Endothelial cell of umbilical vein (primary cell): Measurements from ENCODE around the gene YEATS4. TPM values are rescaled to one million over a fixed set of nuclear protein-coding genes. Genes with fewer than 3 reads are reported as not detected.

ENCODE experiments used
- BruUV-seq: library from RNA; stranded (reverse); fragments of 400-500 nt; replicated peaks from 2 replicates; lab custom pipeline; 2021; lab: Mats Ljungman, UMichigan
- CTCF ChIA-PET: fragments of 300-600, 350-600 bp; sonication (Branson Sonifier 250); formaldehyde crosslinking; loops from one replicate; lab custom pipeline; 2021; ENCODE audit warnings: antibody characterized with exemption, inconsistent platforms; lab: Charles Lee
- POLR2A ChIA-PET: fragments of 300-600, 350-600 bp; sonication (Branson Sonifier 250); formaldehyde crosslinking; loops from one replicate; lab custom pipeline; 2021; ENCODE audit warnings: antibody characterized with exemption, inconsistent platforms; lab: Charles Lee
- DNase-seq: peaks from one replicate; pipeline ENCODE4 v3.0.0-alpha.2; 2011; ENCODE audit warnings: low read depth, low spot score
- FAIRE-seq: peaks from 2 replicates; lab custom pipeline; 2011; peaks lifted over from hg19 to GRCh38; lab: Jason Lieb, UNC
- H2AFZ ChIP-seq: 2 replicates; pipeline ENCODE4 v1.6.0; 2012; ENCODE audit warnings: low read depth, low read length, control low read depth, inconsistent platforms
- H3K27ac ChIP-seq: 2 replicates; pipeline ENCODE4 v1.5.1; 2011; ENCODE audit warnings: low read depth, mild to moderate bottlenecking, control low read depth, low read length, moderate library complexity; ENCODE audit not compliant: insufficient read depth
- H3K27me3 ChIP-seq, 2 experiments: 2 replicates each; pipeline versions ENCODE4 v1.6.0 to v1.6.1; 2011; ENCODE audit warnings: low read length in 2 of 2, mixed read lengths in 1 of 2; ENCODE audit not compliant: control insufficient read depth in 2 of 2, insufficient read depth in 2 of 2
- H3K36me3 ChIP-seq, 2 experiments: 2 replicates in 1 of 2; 3 replicates in 1 of 2; pipeline ENCODE4 v1.5.1; 2011; ENCODE audit warnings: low read length in 2 of 2, mild to moderate bottlenecking in 1 of 2, moderate library complexity in 1 of 2; ENCODE audit not compliant: control insufficient read depth in 2 of 2, insufficient read depth in 2 of 2; ENCODE audit errors: extremely low read depth in 1 of 2
- H3K4me1 ChIP-seq: 3 replicates; pipeline ENCODE4 v1.5.1; 2011; ENCODE audit warnings: mild to moderate bottlenecking, low read length; ENCODE audit not compliant: control insufficient read depth, insufficient read depth; ENCODE audit errors: extremely low read depth
- H3K4me2 ChIP-seq: 2 replicates; pipeline ENCODE4 v1.6.1; 2011; ENCODE audit warnings: low read length, control low read depth, mixed read lengths; ENCODE audit not compliant: insufficient read depth
- H3K4me3 ChIP-seq, 3 experiments: fragments of 200-600 bp in 1 of 3; sonication (generic), shearing (Covaris generic) in 1 of 3; replicated peaks in 1 of 3; 2 replicates each; pipeline ENCODE4 v1.5.1; 2011 to 2016; ENCODE audit warnings: control low read depth in 3 of 3, low read length in 3 of 3, mild to moderate bottlenecking in 2 of 3, inconsistent platforms in 1 of 3, low read depth in 1 of 3, moderate library complexity in 1 of 3; ENCODE audit not compliant: insufficient read depth in 1 of 3
- H3K79me2 ChIP-seq: 2 replicates; pipeline ENCODE4 v1.6.0; 2012; ENCODE audit warnings: low read length, inconsistent platforms; ENCODE audit not compliant: control insufficient read depth, insufficient read depth
- H3K9ac ChIP-seq: replicated peaks from 2 replicates; pipeline ENCODE3; 2011; ENCODE audit warnings: low read length, control low read depth; ENCODE audit not compliant: insufficient read depth; ENCODE audit errors: extremely low read depth
- H3K9me1 ChIP-seq: replicated peaks from 3 replicates; pipeline ENCODE4 v1.6.0; 2011; ENCODE audit warnings: mild to moderate bottlenecking, low read length; ENCODE audit not compliant: control insufficient read depth, insufficient read depth; ENCODE audit errors: extremely low read depth
- H3K9me3 ChIP-seq: replicated peaks from 2 replicates; pipeline ENCODE4 v1.5.1; 2012; ENCODE audit warnings: low read length, inconsistent platforms; ENCODE audit not compliant: control insufficient read depth, insufficient read depth
- H4K20me1 ChIP-seq: replicated peaks from 2 replicates; pipeline ENCODE3; 2011; ENCODE audit warnings: mild to moderate bottlenecking, low read length; ENCODE audit not compliant: control insufficient read depth, insufficient read depth; ENCODE audit errors: extremely low read depth
- EZH2 ChIP-seq: IDR thresholded peaks from 2 replicates; pipeline ENCODE4 v1.6.1; 2012; ENCODE audit warnings: borderline replicate concordance, low read depth, mild to moderate bottlenecking, moderate library complexity, low read length, inconsistent platforms; ENCODE audit not compliant: severe bottlenecking
- FOS ChIP-seq: IDR thresholded peaks from 2 replicates; pipeline ENCODE4 v1.6.1; 2011; ENCODE audit warnings: mild to moderate bottlenecking, low read length, moderate library complexity, borderline replicate concordance; ENCODE audit not compliant: insufficient read depth
- GATA2 ChIP-seq: IDR thresholded peaks from 2 replicates; pipeline ENCODE4 v1.7.0; 2011; ENCODE audit warnings: low read depth, mild to moderate bottlenecking, moderate library complexity, mixed read lengths, low read length; ENCODE audit not compliant: insufficient read length, insufficient read depth
- JUN ChIP-seq: IDR thresholded peaks from 2 replicates; pipeline ENCODE4 v1.6.1; 2011; ENCODE audit warnings: borderline replicate concordance, low read depth; ENCODE audit not compliant: insufficient read length, insufficient read depth
- MAX ChIP-seq: IDR thresholded peaks from 2 replicates; pipeline ENCODE4 v1.6.1; 2011; ENCODE audit not compliant: insufficient read depth, insufficient read length
- MYC ChIP-seq: IDR thresholded peaks from one replicate; pipeline ENCODE4 v1.6.1; 2011; ENCODE audit warnings: mild to moderate bottlenecking, low read depth, low read length
- POLR2A ChIP-seq: IDR thresholded peaks from 2 replicates; pipeline ENCODE4 v1.6.1; 2012; ENCODE audit warnings: low read depth, mild to moderate bottlenecking, control low read depth, low read length
- POLR2AphosphoS5 ChIP-seq: IDR thresholded peaks from 2 replicates; pipeline ENCODE4 v1.6.1; 2012; ENCODE audit warnings: low read depth, mild to moderate bottlenecking, control low read depth, low read length, moderate library complexity; ENCODE audit not compliant: insufficient read depth
- dilution Hi-C: fragments of 300-500 bp; cut with MboI; formaldehyde crosslinking; loops from one replicate; pipeline ENCODE4 v1.15.0; 2019; ENCODE audit warnings: low sequenced_read_pairs; ENCODE audit not compliant: extremely low pct_ligation_motif_present
- intact Hi-C: fragments of 100-400 bp; cut with micrococcal nuclease; formaldehyde crosslinking; loops from one replicate; pipeline ENCODE4 v1.10.0; 2022
- polyA plus RNA-seq, 4 experiments: library from polyadenylated mRNA; depleted of rRNA in 3 of 4; stranded (reverse) in 3 of 4; unstranded in 1 of 4; fragments of >200 nt; gene quantifications; 2 replicates each; pipeline versions ENCODE4 v1.2.1 to v1.2.3, GENCODE V29; 2011 to 2012; ENCODE audit warnings: missing spikeins in 1 of 4
- total RNA-seq: library from RNA; stranded (reverse); gene quantifications from 2 replicates; pipeline ENCODE4 v1.2.3, GENCODE V29; 2021
- TF ChIP-seq, protein P1 (sequence below), 2 donors: IDR thresholded peaks; 1 replicate in 1 of 2; 2 replicates in 1 of 2; pipeline ENCODE4 v1.5.1; 2011; ENCODE audit warnings: low read length in 2 of 2, mild to moderate bottlenecking in 2 of 2, moderate library complexity in 2 of 2, control low read depth in 1 of 2, inconsistent platforms in 1 of 2, low read depth in 1 of 2; ENCODE audit not compliant: insufficient read depth in 1 of 2; ENCODE audit errors: extremely low read depth in 1 of 2

The YEATS4 gene
- total and polyA plus RNA-seq, 2 donors (not counting 3 experiments of a cell fraction or from before 2014, with no cell fraction given) = 13.6 to 16.7 TPM

GRCh38 chr12:69343357-69343756 is 16.2 kb upstream of the YEATS4 start:
- ChIA-PET CTCF (interaction anchor here (1.1 kb wide), 1 partner anchor 14 kb away, joined by 3 read pairs; no protein-coding TSS in a partner anchor), POLR2A (no interaction called here)
- H2AFZ ChIP-seq = no peak overlapping the region
- H3K9ac ChIP-seq = no peak overlapping the region
- H3K27me3 ChIP-seq = peaks cover 12 to 17% of the 10 kb centered on the region in 2 experiments
- no peaks in the 10 kb centered on the region for H3K36me3 ChIP-seq
- H3K79me2 ChIP-seq = no peaks in the 10 kb centered on the region
- no peak overlapping the region for H3K27ac ChIP-seq
- H3K4me2 ChIP-seq = no peak overlapping the region
- intact Hi-C loops (no loop called here), dilution Hi-C loops (no loop called here)
- no peaks in the 10 kb centered on the region for H3K9me3 ChIP-seq
- no peak for DNase-seq
- no peak for FAIRE-seq
- TF ChIP-seq GATA2 (no peak), POLR2AphosphoS5 (no peak), FOS (no peak), JUN (no peak), MAX (no peak), EZH2 (no peak), POLR2A (no peak), MYC (no peak)
- TF ChIP-seq, protein P1, sequence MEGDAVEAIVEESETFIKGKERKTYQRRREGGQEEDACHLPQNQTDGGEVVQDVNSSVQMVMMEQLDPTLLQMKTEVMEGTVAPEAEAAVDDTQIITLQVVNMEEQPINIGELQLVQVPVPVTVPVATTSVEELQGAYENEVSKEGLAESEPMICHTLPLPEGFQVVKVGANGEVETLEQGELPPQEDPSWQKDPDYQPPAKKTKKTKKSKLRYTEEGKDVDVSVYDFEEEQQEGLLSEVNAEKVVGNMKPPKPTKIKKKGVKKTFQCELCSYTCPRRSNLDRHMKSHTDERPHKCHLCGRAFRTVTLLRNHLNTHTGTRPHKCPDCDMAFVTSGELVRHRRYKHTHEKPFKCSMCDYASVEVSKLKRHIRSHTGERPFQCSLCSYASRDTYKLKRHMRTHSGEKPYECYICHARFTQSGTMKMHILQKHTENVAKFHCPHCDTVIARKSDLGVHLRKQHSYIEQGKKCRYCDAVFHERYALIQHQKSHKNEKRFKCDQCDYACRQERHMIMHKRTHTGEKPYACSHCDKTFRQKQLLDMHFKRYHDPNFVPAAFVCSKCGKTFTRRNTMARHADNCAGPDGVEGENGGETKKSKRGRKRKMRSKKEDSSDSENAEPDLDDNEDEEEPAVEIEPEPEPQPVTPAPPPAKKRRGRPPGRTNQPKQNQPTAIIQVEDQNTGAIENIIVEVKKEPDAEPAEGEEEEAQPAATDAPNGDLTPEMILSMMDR (IDR thresholded peaks at IDR 0.05; ENCODE audit: extremely low read depth in 1 of 2, insufficient read depth in 1 of 2, low read depth in 1 of 2, low read length in 2 of 2) = no peak
- no peak overlapping the region for H3K4me3 ChIP-seq
- no peaks in the 10 kb centered on the region for H4K20me1 ChIP-seq
- no peaks in the 10 kb centered on the region for H3K9me1 ChIP-seq
- no peaks in the 10 kb centered on the region for H3K4me1 ChIP-seq
- BruUV-seq = no TSS peak
